ENCODE results near the gene GCLM. TPM values are rescaled to one million over a fixed set of nuclear protein-coding genes. Genes with fewer than 3 reads are reported as not detected.
A peak's percentile ranks its signal among the peaks of the same experiment; 100 is the strongest.
"Not testable (repeated sequence)": the region's sequence is repeated elsewhere in the genome, so short reads cannot be mapped to it uniquely, and the experiment has no call there.

GCLM gene
- polyA plus RNA-seq, 3 donors from 2014 or later = 14.7 to 30.6 (median 20.9) TPM

DNA sequence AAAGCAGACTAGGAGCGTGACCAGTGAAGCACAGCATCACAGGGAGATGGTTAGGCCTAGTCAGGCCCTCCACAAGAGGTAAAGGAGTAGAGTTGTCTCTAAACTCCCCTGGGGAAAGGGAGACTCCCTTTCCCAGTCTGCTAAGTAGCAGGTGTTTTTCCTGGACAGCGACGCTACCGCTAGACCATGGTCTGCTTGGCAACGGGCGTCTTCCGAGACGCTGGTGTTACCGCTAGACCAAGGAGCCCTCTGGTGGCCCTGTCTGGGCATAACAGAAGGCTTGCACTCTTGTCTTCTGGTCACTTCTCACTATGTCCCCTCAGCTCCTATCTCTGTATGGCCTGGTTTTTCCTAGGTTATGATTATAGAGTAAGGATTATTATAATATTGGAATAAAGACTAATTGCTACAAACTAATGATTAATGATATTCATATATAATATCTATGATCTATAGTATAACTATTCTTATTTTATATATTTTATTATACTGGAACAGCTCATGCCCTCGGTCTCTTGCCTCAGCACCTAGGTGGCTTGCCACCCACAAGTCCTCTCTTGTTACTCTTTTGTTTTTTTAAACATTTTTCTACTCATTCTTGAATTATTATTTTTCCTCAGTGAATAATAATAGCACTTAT, 58.4 kb downstream of the GCLM start:
- H3K36me3 Mint-ChIP-seq, H3K9me3 Mint-ChIP-seq: not testable (repeated sequence)
- peak; percentile 44 to 54 (median 54) for DNase-seq
- Mint-ChIP-seq H3K27me3 (ENCODE audit: low read depth in 3 of 3) (peaks cover 23 to 31% (median 25%) of the 10 kb centered on the region in 3 donors), H3K4me3 (peak overlapping the region in 1 of 5 donors; percentile 1), H3K27ac (peak overlapping the region in 1 of 6 donors; percentile 26), H3K4me1 (peaks cover 17 to 20% of the 10 kb centered on the region in 2 donors)

DNA sequence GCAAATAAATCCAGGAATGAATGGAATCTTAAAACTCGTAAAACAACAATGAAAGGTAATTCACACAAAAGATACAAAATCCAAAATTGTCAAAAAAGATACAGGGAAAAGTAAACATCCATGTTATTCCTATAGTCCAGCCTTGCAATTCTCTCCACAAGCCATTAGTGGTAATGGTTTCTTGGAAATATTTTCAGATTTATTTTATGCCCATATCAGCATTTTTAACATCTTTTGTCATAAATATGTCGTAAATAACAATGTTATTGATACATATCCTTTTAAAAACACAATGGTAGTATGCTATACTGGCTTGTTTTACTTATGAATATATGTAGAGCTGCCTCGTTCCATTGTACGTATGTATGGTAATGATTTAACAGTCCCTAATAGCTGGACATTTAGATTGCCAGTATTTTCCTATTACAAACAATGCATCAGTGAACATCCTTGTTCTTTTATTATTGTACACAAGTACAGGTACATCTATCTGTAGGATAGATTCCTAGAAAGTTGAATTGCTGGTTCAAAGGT, 60.8 kb downstream of the GCLM start:
- Mint-ChIP-seq H3K27ac (peak overlapping the region; percentile 95 to 99 (median 96)), H3K9me3 (peaks cover 0 to 4% (median 0%) of the 10 kb centered on the region in 6 donors), H3K4me3 (peak overlapping the region; percentile 93 to 98 (median 96)), H3K36me3 (no peaks in the 10 kb centered on the region), H3K4me1 (peaks cover 31 to 39% of the 10 kb centered on the region in 2 donors), H3K27me3 (ENCODE audit: low read depth in 3 of 3) (peaks cover 25 to 33% (median 25%) of the 10 kb centered on the region in 3 donors)
- no peak for DNase-seq

DNA sequence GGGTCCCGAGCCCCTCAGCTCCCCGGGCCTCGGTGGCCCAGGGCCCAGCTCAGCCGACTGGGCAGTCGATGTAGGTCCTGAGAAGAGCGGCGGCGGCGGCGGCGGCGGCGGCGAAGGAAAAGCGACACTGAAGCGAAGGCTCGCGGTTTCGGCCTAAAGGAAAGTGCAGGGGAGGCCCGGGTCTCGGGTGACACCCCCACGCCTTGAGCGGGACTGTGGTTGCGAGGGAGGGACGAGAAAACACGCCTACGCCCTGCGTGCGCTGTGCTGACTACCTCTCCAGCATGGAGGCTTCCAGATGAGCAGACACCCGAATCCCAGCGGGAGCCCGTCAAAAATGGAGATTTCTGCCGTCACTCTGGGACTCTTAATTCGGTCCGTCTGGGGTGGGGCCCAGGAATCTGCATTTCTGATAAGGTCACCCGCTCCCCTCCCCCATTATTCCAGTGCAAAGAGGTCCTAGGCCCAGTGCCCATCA, 61.4 kb downstream of the GCLM start:
- Mint-ChIP-seq H3K9me3 (peaks cover 0 to 4% (median 0%) of the 10 kb centered on the region in 6 donors), H3K4me3 (peak overlapping the region; percentile 93 to 98 (median 96)), H3K36me3 (no peaks in the 10 kb centered on the region), H3K4me1 (peaks cover 31 to 39% of the 10 kb centered on the region in 2 donors), H3K27me3 (ENCODE audit: low read depth in 3 of 3) (peaks cover 25 to 33% (median 25%) of the 10 kb centered on the region in 3 donors), H3K27ac (peak overlapping the region; percentile 95 to 99 (median 96))
- peak; percentile 79 to 81 (median 79) for DNase-seq

DNA sequence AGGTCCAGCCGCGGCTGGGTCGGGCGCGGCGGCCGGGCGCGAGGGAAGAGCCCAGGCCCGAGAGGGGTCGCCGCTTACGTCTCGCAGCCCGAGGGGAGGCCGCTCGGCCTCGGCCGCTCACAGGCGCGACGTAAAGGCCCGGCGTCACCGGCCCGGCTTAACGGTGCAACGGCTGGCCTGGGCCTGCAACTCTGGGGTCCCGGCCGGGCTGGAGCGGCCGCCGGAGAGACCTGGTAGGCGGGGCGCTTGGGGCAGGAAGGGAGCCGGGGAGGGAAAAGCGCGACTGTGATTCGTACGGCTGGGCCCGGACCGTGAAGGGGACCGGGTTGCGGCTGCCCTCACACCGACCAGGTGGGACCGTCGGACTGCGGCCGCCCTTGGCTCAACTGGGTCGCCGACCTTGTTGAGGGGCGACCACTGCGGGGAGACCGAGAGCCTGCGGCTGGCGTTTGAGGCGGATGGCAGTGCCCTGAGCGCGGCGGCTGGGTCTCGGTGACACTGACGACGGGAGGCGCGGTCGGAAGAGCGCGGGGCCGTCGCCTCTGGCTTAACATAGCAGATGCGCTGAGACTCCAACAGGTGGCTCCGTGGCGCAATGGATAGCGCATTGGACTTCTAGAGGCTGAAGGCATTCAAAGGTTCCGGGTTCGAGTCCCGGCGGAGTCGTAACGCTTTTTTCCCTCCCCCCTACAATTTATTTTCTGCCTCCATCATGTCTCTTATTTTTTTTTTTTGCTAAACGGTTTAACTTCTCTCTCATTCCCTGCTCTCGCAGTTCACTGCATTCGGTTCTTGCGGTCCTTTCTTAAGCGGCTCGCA, 62.0 kb downstream of the GCLM start:
- peak overlapping the region; percentile 95 to 99 (median 96) for H3K27ac Mint-ChIP-seq
- H3K27me3 Mint-ChIP-seq (ENCODE audit: low read depth in 3 of 3) = peaks cover 25 to 33% (median 25%) of the 10 kb centered on the region in 3 donors
- DNase-seq = peak; percentile 87 to 91 (median 90)
- peaks cover 0 to 4% (median 0%) of the 10 kb centered on the region in 6 donors for H3K9me3 Mint-ChIP-seq
- H3K4me1 Mint-ChIP-seq = peaks cover 31 to 39% of the 10 kb centered on the region in 2 donors
- H3K4me3 Mint-ChIP-seq = peak overlapping the region; percentile 93 to 98 (median 96)
- no peaks in the 10 kb centered on the region for H3K36me3 Mint-ChIP-seq

DNA sequence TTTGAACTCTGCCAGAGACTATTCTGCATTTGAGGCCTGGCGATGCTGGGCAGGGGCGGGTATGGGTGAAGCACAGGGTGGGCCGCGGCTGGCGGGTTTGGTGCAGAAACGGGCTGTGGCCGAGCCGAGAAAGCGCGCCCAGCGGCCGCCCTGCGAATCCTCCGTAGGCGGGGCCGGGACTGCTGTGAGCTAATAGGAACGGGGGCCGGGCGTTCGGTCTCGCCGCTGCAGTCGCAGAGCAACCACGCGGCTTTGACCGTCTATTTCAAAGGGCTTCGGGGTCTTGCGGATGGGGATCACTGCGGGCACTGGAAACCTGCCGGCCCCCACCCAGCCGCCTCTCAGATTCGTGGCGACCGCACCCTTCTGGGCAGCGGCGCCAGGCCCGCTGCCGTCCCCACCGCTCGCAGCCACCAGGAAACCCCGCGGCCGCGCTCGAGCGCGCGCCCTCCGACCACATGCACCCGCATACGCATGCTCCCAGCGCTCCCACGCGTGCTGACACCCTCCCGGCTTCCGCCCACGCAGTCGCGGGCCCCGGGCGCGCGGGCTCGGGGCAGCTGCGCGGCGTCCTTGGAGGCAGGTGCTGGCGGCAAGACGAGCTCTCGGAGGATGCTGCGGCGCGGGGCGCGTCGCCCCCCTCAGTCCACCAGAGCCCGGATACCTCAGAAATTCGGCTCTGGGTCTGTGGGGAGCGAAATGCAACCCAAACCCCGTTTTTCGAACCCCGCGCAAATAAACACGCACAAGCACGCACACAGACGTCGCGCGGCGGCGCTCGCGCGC, 62.8 kb downstream of the GCLM start:
- peaks cover 0 to 4% (median 0%) of the 10 kb centered on the region in 6 donors for H3K9me3 Mint-ChIP-seq
- H3K27ac Mint-ChIP-seq = peak overlapping the region; percentile 95 to 99 (median 96)
- peaks cover 25 to 33% (median 25%) of the 10 kb centered on the region in 3 donors for H3K27me3 Mint-ChIP-seq (ENCODE audit: low read depth in 3 of 3)
- peaks cover 31 to 39% of the 10 kb centered on the region in 2 donors for H3K4me1 Mint-ChIP-seq
- DNase-seq = peak; percentile 90 to 91 (median 91)
- no peaks in the 10 kb centered on the region for H3K36me3 Mint-ChIP-seq
- H3K4me3 Mint-ChIP-seq = peak overlapping the region; percentile 86 to 97 (median 91)

DNA sequence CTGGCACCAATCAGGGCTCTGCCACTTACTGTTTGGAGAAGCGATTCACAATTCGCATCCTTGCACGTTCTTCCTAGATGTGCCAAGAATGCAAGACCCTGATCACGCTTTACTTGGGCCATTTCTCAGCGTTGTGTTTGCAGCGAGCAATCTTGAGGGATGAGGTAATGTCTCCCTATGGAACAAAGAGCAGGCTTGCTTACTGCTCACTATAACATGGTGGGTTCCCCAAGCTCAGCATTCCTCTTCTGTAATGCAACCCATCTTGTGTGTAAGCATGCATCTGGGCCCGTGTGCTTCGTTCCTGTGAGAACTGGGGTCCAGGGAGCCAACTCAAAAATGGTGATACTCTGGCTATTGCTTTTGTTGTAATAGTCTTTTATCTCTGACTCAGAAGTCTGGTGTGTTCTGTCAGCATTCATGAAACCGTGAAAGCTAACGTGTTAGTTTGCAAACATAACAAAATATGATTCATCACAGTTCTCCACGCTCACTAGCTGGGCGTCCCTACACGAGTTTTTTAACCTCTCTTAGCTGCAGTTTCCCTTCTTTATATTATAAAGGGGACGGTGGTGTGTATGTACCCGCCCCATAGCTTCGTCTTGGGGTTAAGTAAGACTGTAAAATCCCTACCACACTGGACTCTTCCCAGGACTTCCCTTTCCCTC, 63.6 kb downstream of the GCLM start:
- peaks cover 0 to 4% (median 0%) of the 10 kb centered on the region in 6 donors for H3K9me3 Mint-ChIP-seq
- H3K27ac Mint-ChIP-seq = peak overlapping the region; percentile 95 to 99 (median 96)
- H3K36me3 Mint-ChIP-seq = no peaks in the 10 kb centered on the region
- peaks cover 25 to 33% (median 25%) of the 10 kb centered on the region in 3 donors for H3K27me3 Mint-ChIP-seq (ENCODE audit: low read depth in 3 of 3)
- DNase-seq = no peak
- peak overlapping the region; percentile 86 to 97 (median 91) for H3K4me3 Mint-ChIP-seq
- peaks cover 31 to 39% of the 10 kb centered on the region in 2 donors for H3K4me1 Mint-ChIP-seq

DNA sequence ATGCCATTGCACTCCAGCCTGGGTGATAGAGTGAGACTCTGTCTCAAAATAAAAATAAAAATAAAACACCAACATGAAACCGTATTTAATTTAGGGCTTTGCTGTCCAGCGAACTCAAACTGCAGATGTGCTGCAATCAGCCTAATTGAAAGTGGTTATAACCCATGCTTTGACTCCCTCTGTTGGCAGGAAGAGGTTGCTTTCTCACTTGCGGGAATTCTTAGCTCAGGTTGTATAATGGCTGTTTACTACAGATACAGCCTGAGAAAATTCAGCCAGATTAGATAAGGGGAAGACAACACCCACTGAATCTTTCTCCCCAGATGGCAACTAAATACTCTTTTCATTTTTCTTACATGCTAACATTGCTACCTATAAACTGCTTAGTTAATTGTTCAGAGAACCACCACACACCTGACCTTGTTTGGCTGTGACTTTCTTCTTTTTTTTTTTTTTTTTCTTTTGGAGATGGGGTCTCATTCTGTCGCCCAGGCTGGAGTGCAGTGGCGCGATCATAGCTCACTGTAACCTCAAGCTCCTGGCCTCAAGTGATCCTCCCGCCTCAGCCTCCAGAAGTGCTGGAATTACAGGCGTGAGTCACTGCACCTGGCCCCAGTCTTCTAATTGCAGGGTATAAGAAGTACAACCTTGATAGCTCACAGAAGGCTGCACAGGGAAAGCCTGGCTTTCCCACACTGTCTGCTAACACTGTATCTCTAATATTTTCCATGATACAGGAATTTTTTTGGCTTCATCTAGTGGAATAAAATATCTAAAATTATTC, 64.8 kb downstream of the GCLM start:
- Mint-ChIP-seq H3K27ac (peak overlapping the region; percentile 32 to 99 (median 80)), H3K4me3 (peak overlapping the region in 3 of 5 donors; percentile 21 to 65 (median 57)), H3K4me1 (peaks cover 27 to 39% of the 10 kb centered on the region in 2 donors), H3K9me3 (peaks cover 0 to 4% (median 0%) of the 10 kb centered on the region in 6 donors), H3K36me3 (no peaks in the 10 kb centered on the region), H3K27me3 (ENCODE audit: low read depth in 3 of 3) (peaks cover 25 to 33% (median 25%) of the 10 kb centered on the region in 3 donors)
- DNase-seq = peak; percentile 53 to 62 (median 59)

DNA sequence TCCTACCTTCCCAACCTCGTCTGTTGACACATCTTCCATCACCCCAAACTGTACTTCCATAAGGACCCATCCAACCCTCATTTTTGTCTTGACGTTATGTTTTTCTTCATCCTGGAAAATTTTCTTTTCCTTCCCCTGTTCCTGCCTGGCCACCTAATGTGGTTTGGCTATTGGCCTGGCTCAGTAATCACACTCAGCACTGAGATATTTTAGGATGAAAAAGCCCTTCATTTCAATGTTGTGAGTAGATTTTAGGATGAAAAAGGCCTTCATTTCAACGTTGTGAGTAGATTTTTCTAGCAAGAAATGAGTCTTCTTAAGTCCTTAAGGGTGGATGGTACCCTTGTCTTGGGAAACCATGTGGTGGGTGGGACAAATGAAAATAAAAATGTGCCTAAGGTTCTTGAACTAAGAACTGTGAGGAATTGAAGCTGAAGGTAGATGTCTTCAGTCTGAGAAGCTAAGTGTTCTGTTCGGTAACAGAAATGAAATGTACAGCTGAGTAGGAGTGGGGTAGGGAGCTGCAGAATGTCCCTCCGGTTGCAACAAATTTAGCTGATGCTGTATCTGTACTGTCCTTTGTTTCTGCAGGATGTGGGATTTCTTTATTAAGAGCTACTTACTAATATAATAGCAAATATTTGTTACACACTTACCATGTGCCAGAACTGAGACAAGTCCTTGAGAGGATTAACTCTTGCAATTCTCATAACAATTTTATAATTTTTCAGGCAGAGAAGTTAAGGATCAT, 66.3 kb downstream of the GCLM start:
- no peak for DNase-seq
- Mint-ChIP-seq H3K9me3 (peaks cover 0 to 4% (median 0%) of the 10 kb centered on the region in 6 donors), H3K4me3 (no peak overlapping the region), H3K27me3 (ENCODE audit: low read depth in 3 of 3) (peaks cover 21 to 24% (median 22%) of the 10 kb centered on the region in 3 donors), H3K4me1 (peaks cover 23 to 30% of the 10 kb centered on the region in 2 donors), H3K27ac (peak overlapping the region in 1 of 6 donors; percentile 17), H3K36me3 (no peaks in the 10 kb centered on the region)

DNA sequence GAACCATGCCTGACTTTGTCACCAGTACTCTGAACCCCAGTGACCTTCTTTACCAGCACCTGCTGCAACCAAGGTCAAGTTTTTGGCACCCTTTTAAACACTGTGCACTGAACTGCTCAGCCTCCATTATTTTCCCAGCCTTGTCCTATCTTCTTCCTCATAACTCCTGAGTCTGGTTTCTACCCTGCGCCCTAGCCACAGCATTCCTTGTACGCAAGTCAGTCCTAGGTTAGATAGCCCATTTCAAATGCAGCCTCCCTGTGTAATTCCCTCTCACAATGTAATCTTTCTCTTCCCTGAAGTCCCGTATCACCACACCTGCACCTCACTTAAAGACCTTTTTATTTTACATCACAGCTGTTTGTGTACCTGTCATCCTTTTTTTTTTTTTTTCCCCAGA, 67.5 kb downstream of the GCLM start:
- Mint-ChIP-seq H3K27ac (no peak overlapping the region), H3K4me3 (no peak overlapping the region), H3K9me3 (no peaks in the 10 kb centered on the region), H3K36me3 (no peaks in the 10 kb centered on the region), H3K4me1 (peaks cover 18 to 23% of the 10 kb centered on the region in 2 donors), H3K27me3 (ENCODE audit: low read depth in 3 of 3) (peaks cover 10 to 15% (median 13%) of the 10 kb centered on the region in 3 donors)
- DNase-seq = no peak

DNA sequence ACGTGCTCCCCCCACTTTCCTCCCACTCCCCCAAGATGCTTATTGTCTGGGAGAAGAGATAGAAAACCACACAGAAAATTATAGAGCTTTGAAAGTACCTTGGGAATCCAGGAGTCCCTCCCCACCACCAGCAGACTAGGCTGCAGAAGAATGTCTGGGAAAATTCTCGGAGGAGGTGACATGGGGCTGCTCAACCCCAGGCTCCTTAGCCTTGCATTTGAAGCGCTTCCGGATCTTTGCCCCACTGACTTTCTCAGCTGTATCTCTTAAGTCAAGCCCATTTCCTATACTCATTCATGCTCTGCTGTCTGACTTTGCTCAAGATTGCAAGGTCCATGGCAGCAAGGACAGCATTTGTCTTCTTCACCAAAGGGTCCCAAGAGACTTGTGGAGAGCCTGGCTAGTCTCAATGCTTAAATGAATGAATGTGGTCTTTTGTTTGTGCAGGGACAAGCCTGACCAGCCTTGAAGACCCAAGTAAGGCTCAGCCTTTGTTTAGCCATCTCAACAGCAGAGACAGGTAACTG, 68.2 kb downstream of the GCLM start:
- DNase-seq = no peak
- H3K27me3 Mint-ChIP-seq (ENCODE audit: low read depth in 3 of 3) = peaks cover 2 to 8% (median 6%) of the 10 kb centered on the region in 3 donors
- H3K4me3 Mint-ChIP-seq = no peak overlapping the region
- H3K36me3 Mint-ChIP-seq = no peaks in the 10 kb centered on the region
- no peak overlapping the region for H3K27ac Mint-ChIP-seq
- H3K4me1 Mint-ChIP-seq = peaks cover 16 to 21% of the 10 kb centered on the region in 2 donors
- H3K9me3 Mint-ChIP-seq = no peaks in the 10 kb centered on the region

DNA sequence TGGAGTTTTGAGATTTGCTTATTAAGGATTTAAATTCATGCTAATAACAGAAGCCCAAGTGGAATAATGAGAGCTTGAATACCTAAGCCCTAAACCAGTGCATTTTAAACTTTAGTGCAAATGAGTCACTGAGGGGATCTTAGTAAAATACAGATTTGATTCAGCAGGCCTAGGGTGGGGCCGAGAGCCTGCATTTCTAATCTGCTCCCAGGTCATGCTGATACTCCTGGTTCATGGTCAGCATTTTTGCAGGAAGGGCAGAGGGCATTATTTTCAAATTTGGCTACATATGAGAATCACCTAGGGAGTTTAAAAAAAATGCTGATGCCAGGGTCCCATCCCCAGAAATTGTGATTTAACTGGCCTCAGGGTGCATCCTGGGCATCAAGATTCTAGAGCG, 69.5 kb downstream of the GCLM start:
- no peak overlapping the region for H3K27ac Mint-ChIP-seq
- H3K9me3 Mint-ChIP-seq = peaks cover 0 to 3% (median under 1%) of the 10 kb centered on the region in 6 donors
- no peak for DNase-seq

More for the DNA sequence above, 69.5 kb downstream of the GCLM start:
- Mint-ChIP-seq H3K4me3 (no peak overlapping the region), H3K27me3 (ENCODE audit: low read depth in 3 of 3) (peaks cover 0 to 2% (median 2%) of the 10 kb centered on the region in 3 donors), H3K36me3 (peaks cover 0 to 2% (median 0%) of the 10 kb centered on the region in 3 donors), H3K4me1 (peaks cover 6 to 8% of the 10 kb centered on the region in 2 donors)

Data from immature natural killer cell (primary cell).